Middle frontal gyrus (tissue), 1 donor: ENCODE results near the gene SYNGR2.

Experiments
- DNase-seq: peaks from one replicate; pipeline ENCODE4 v3.0.0-alpha.2; 2015; ENCODE audit warnings: low spot score; ENCODE audit errors: extremely low spot score

Gene SYNGR2, protein sequence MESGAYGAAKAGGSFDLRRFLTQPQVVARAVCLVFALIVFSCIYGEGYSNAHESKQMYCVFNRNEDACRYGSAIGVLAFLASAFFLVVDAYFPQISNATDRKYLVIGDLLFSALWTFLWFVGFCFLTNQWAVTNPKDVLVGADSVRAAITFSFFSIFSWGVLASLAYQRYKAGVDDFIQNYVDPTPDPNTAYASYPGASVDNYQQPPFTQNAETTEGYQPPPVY

GRCh38 chr17:78168242-78168902, at the start of gene SYNGR2:
Gene SYNGR2, plus strand, starts transcription at chr17:78168581. Its CDS starts 36 bp downstream, at chr17:78168617.
- DNase-seq, result peak; percentile 69

GRCh38 chr17:78118801-78119241, 49.6 kb upstream of the SYNGR2 start:
- no peak for DNase-seq

DNA sequence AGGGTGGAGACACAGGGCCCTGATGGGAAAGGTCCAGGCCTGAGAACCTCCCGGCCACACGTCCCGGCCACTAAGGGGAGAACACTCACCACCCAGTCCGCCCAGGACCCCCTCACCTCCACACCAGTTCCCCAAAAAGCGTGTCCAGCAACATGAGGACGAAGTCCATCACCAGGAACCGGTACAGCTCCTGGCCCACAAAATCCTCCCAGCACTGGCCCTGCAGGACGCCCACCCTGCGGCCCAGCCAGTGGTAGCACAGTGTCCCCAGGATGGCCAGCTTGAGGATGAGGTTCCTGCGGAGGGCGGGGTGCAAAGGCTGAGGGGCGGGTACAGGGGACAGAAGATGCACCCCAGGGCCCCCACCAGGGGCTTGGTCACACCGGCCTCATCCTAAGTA, 47.8 kb upstream of the SYNGR2 start:
- no peak for DNase-seq

DNA sequence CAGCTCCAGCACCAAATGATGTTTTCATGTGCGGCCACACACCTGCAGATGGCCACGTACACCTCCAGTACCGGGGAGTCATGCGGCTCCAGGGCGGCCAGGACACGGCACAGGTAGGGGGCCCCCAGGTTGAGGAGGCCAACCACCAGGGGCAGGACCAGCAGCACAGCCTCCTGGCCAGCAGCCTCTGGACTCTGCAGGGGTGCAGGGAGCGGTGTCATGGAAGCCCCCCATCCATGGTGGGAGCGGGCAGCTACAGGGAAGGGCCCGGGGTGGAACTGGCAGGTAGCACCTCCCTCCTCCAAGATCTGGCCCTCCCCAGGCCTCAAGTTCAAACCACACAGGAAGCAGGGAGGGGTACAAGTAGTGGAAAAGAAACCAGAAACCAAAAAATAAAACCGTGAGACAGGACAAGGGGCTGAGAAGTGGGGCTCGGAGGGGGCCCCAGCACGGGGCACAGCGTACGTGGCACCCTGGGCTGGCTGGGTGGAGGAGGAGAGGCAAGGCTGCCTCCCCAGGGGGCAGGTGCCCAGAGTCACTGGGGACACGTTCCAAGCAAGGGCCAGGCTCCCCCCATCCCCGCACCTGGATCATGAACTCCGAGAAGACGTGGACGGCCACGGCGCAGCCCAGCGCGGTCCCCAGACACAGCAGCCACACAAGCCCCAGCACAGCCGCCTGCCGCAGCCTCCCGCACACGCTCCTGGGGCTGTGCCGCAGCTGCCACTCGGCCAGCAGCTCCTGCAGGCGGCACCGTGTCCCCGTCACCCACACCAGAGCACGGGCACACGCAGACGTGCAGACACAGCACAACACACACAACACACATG, 47.2 kb upstream of the SYNGR2 start:
- no peak for DNase-seq

- no peak for DNase-seq
These were observed 46.6 kb upstream of the SYNGR2 start for GRCh38 chr17:78121801-78122215.

- DNase-seq, result no peak
These were observed 46.0 kb upstream of the SYNGR2 start for GRCh38 chr17:78122216-78122930.

- DNase-seq, result no peak
These were observed 45.5 kb upstream of the SYNGR2 start for GRCh38 chr17:78122931-78123249.

DNA sequence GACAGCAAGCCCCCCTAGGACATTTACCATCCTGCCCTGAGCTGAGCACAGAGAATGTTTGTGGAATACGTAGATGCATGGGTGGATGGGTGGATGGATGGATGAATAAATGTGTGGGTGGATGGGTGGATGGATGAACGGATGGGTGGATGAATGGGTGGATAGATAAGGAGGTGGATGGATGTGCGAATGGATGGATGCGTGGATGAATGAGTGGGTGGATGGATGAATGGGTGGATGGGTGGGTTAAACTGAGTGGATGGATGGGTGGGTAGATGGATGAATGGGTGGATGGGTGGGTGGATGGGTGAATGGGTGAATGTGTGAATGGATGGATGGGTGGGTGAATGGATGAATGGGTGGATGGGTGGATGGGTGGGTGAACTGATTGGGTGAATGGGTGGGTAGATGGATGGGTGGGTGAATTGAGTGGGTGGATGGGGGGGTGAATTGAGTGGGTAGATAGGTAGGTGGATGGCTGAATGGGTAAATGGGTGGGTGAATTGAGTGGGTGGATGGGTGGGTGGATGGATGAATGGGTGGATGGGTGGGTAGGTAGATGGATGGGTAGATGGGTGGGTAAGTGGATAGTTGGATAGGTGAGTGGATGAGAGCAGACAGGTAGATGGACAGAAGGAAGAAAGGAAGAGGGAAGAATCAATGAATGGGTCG, 45.0 kb upstream of the SYNGR2 start:
- no peak for DNase-seq

DNA sequence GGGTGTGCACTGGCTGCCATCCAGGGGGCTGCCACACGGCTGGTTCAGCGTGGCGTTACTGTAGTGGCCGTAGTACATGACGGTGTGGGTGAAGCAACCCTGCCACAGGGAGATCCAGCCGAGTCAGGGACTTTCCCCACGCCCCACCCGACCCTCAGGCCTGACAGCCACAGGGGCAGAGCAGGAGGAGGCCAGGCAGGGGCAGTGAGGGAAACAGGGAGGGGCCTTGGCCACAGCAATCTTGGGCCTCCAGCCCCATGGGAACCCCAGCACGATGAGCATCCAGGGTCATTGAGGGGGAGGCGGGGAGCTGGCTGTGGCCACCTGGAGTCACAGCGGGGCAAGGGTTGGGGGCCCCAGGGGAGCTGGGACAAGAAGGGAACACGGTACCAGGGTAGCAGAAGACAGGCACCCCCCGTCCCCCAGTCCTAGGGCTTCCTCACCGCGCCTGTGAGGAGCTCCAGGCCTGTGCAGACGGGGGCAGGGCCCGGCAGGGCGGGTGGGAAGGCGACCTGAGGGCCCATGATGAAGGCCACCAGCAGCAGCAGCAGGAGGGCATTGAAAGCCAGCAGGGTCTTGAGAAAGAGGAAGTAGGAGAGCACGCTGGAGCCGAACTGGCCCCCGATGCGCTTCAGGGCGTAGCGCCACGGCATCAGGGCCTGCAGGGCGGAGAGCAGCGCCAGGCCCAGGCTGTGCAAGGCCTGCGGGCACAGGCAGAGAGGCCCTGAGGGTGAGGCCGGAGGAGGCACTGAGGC, 44.1 kb upstream of the SYNGR2 start:
- no peak for DNase-seq

DNA sequence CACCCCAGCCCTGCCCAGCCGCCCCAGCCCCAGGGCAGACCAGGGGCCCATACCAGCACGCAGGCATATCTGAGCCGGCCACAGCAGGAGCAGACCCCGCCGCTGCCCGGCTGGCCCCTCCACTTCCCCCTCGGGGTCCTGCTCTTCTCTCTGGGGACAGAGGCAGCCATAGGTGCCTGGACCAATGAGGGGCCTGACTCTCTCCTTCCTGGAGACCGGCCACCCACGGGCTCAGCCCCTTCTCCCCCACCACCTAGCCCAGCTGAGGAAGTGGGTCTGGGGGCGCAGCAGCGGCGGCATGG, 43.6 kb upstream of the SYNGR2 start:
- no peak for DNase-seq

DNA sequence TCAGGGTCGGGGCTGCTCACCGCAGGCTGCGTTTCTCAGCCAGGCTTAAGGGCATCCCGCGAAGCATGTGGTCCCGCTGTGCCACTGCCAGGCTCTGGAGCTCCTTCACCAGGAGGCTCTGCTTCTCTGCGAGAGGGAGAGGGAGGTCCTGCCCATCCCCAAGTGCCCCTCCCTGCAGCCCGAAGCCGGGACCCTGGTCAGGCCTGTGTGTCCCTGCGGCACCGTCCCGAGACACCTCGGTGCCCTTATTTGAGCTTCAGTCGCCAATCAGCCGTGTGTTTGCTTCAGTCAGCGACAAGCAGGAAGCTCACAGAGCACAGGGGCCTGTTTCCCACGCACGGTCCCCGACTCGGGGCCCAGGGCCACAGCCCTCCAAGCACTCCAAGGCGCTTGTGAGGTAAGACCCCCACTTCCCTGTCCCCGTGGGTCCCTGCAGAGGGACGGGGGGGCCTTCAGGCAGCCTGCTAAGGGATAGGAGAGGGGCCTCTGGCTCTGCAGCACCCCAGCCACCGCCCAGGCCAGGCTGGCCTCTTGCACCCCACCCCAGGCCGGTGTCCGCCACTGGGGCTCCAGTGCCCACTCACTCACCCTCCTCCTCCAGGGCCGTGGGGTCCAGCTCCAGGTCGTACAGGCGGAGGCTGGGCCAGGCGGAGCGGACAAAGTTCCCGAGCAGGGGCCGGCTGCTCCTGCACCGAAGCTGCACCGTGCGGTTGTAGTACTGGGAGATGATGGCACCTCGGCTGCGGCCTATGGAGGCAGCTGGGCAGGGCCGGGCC, 43.1 kb upstream of the SYNGR2 start:
- no peak for DNase-seq

DNA sequence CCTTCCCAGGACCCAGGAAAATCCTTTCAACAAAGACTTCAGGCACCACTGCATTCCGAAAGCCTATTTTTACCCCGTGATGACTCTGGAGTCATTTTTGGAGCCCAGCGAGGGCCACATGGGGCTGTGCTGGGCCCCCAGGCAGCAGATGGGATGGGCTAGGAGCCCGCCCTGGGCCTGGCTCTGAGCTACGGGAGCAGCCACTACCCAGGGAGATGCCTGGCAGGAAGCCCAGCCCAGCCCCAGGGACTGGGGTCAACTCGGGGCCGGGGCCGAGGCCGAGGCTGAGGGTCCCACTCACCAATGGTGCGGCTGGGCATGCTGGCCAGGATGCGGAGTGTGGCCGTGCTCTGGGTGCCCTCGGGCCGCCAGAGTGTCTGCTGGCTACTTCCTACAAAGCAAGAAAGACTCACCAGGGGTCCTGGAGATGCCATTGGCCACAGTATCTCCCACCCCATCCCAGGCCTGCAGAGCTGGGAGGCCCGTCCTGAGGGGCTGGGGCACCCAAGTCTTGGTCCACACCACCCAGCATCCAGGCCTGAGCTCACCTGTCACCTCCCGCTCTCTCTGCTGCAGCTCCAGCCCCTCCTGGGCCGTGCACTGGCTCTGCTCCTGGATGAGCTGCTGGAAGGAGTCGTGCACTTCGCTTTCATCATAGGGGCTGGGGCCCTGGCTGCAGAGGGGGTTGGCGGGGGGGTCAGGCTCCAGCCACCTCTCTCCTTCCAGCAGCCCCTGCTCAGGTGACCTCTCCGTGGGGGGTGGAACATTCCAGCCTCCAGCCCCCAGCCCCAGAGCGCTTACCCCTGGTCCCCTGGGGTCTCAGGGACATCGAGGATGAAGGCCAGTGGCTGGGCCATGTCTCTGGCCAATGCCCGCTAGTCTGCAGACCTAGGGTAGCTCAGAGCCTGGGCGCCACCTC, 42.1 kb upstream of the SYNGR2 start:
- no peak for DNase-seq

DNA sequence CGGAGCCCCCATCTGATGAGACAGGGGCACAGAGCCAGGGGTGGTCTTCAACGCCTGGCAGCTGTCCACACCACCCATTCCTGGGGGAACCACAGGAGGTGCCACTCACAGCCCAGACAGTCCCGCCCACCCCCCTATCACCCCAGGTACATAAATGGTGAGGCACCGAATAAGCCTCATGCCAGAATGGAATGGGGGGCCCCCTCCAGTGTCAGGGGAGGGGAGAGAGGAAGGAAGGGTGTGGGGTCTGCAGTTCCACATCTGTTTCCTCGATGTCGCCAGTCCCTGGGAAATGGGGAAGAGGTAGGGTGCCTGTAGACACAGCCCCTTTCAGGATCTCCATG, 41.5 kb upstream of the SYNGR2 start:
- DNase-seq, result no peak

DNA sequence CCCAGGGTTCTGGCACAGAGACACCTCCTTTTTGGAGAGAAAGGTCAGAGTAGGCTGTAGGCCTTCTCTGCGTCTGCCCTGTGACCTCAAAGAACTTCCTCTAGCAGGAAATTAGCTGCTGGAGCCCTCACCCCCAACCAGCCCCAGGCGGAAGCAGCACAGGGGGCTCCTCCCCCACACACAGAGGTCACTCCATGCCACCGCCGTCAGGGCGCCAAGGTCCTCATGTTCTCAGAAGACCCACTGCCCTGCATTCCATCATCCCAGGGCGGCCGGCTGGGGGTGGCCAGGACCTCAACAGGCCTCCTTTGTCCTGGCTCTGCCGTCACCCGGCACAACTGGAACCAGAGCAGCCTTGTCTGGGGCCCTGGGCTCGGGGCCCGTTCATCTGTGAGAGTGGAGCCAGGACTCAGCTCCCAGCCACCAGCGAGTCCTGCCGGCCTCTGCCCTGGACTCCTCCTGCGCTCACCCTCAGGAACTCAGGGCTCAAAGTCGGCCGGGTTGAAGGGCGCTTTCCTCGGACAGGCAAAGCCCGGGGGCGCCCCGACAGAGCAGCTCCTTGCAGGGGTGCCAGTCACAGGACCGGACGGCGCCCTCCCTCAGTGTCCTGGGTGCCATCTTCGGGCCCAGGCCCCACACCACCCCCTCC, 41.0 kb upstream of the SYNGR2 start:
- peak; percentile 76 for DNase-seq

DNA sequence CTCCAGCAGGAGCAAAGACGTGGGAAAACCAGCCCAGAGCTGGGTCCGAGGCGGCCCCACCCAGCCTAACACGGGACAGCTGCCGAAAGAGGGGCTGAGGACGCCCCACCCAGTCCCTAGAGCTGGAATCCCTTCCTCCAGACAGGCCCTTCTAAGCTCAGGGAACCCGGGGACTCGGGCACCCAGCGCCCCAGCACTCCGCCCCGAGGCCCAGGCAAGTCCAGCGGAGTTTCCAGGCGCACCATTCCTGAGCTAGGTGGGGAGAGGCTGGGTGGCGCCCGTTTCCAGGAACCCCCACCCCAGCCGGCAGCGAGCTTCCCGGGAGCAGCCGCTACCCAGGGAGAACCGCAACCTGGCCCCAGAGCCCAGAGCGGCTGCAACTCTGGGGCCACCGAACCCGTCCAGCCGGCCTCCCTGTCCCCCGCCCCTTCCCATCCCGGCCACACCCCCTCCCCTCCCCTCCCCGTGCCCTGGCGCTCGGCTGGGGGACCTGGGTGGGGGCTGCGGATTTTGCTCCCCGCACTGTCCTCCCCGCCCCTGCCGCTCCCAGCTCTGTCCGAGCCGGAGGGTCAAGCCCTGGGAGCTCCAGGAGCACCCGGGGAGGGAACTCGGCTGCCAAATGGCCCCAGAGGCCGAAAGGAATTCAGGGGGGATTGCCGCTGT, 40.4 kb upstream of the SYNGR2 start:
- no peak for DNase-seq

GRCh38 chr17:78128551-78129350, 39.6 kb upstream of the SYNGR2 start, which contains the start of gene TMC6:
Gene TMC6, minus strand, starts transcription at chr17:78128755. Its CDS starts 1,923 bp downstream, at chr17:78126832.
- no peak for DNase-seq
